HCT116 (cell line): Measurements from ENCODE around the gene MAML3. TPM values are rescaled to one million over a fixed set of nuclear protein-coding genes. Genes with fewer than 3 reads are reported as not detected.
A peak's percentile ranks its signal among the peaks of the same experiment; 100 is the strongest.

Experiments
- ATAC-seq: fragments of 200-7000 bp; cut with Tn5 transposase; 2 replicates; pipeline ENCODE4 v1.9.1; 2020; ENCODE audit warnings: mild to moderate bottlenecking, moderate library complexity
- BruUV-seq: library from RNA; stranded (reverse); fragments of 400-500 nt; replicated peaks from 2 replicates; lab custom pipeline; 2021; lab: Mats Ljungman, UMichigan
- CTCF ChIA-PET: fragments of 300-600 bp; sonication (Branson Sonifier 250); formaldehyde crosslinking; loops from one replicate; lab custom pipeline; 2021; ENCODE audit warnings: antibody characterized with exemption; lab: Charles Lee
- POLR2A ChIA-PET: fragments of 300-600, 350-600 bp; sonication (Branson Sonifier 250); formaldehyde crosslinking; loops from one replicate; lab custom pipeline; 2021; ENCODE audit warnings: antibody characterized with exemption; lab: Charles Lee
- RAD21 ChIA-PET, 2 experiments: fragments of 300-600 bp; sonication (Branson Sonifier 250); formaldehyde crosslinking; loops; one replicate each; lab custom pipeline; 2023; ENCODE audit warnings: low total read pairs in 2 of 2; ENCODE audit not compliant: uncharacterized antibody in 2 of 2, unreplicated experiment in 2 of 2, low non-redundant PET in 1 of 2; lab: Charles Lee
- DNase-seq: peaks from one replicate; pipeline ENCODE4 v3.0.0-alpha.2; 2010; ENCODE audit warnings: low read depth, low spot score
- H2AFZ ChIP-seq: fragments of 200-600 bp; shearing (Covaris generic), sonication (generic); 2 replicates; pipeline ENCODE4 v1.6.1; 2017; ENCODE audit warnings: low read depth, mixed run types, mixed read lengths, antibody characterized with exemption, low read length; ENCODE audit not compliant: poor library complexity, severe bottlenecking
- H3K27ac ChIP-seq: 2 replicates; pipeline ENCODE4 v1.5.1; 2012; ENCODE audit warnings: low read depth, low read length
- H3K27me3 ChIP-seq: fragments of 200-600 bp; sonication (generic); 2 replicates; pipeline ENCODE4 v1.6.1; 2016; ENCODE audit warnings: mixed run types, low read length, mixed read lengths; ENCODE audit not compliant: insufficient read depth
- H3K36me3 ChIP-seq, 2 experiments: fragments of 200-500 bp in 1 of 2; fragments of 200-600 bp in 1 of 2; sonication (Bioruptor generic) in 1 of 2; sonication (generic) in 1 of 2; 2 replicates each; pipeline versions ENCODE4 v1.5.1 to v1.6.1; 2014 to 2016; ENCODE audit warnings: low read length in 2 of 2, inconsistent platforms in 1 of 2, mixed read lengths in 1 of 2, mixed run types in 1 of 2; ENCODE audit not compliant: insufficient read depth in 2 of 2, control insufficient read depth in 1 of 2
- H3K4me1 ChIP-seq, 2 experiments: fragments of 200-600 bp in 1 of 2; sonication (generic) in 1 of 2; 2 replicates each; pipeline versions ENCODE4 v1.5.1 to v1.6.1; 2012 to 2017; ENCODE audit warnings: low read length in 2 of 2, inconsistent platforms in 1 of 2, mild to moderate bottlenecking in 1 of 2, mixed read lengths in 1 of 2, mixed run types in 1 of 2, moderate library complexity in 1 of 2; ENCODE audit not compliant: insufficient read depth in 2 of 2, control insufficient read depth in 1 of 2
- H3K4me2 ChIP-seq: fragments of 200-600 bp; sonication (generic); 2 replicates; pipeline ENCODE4 v1.6.1; 2017; ENCODE audit warnings: mixed run types, low read length, mixed read lengths
- H3K4me3 ChIP-seq, 2 experiments: fragments of 200-600 bp in 1 of 2; sonication (generic) in 1 of 2; replicated peaks in 1 of 2; 2 replicates each; pipeline ENCODE4 v1.5.1; 2011 to 2016; ENCODE audit warnings: low read length in 2 of 2, control low read depth in 1 of 2, low read depth in 1 of 2, mild to moderate bottlenecking in 1 of 2, mixed read lengths in 1 of 2, mixed run types in 1 of 2
- H3K79me2 ChIP-seq: fragments of 200-600 bp; sonication (generic); 2 replicates; pipeline ENCODE4 v1.6.1; 2017; ENCODE audit warnings: mild to moderate bottlenecking, mixed run types, low read length, moderate library complexity, mixed read lengths; ENCODE audit not compliant: insufficient read depth
- H3K9ac ChIP-seq: fragments of 200-600 bp; sonication (generic); 2 replicates; pipeline ENCODE4 v1.6.1; 2016; ENCODE audit warnings: low read length, mixed read lengths
- H3K9me2 ChIP-seq: fragments of 200-600 bp; sonication (generic), shearing (Covaris generic); 2 replicates; pipeline ENCODE4 v1.6.1; 2017; ENCODE audit warnings: mixed run types, mild to moderate bottlenecking, moderate library complexity; ENCODE audit not compliant: insufficient read depth
- H3K9me3 ChIP-seq, 2 experiments: fragments of 200-500 bp in 1 of 2; fragments of 200-600 bp in 1 of 2; sonication (Bioruptor generic) in 1 of 2; sonication (generic) in 1 of 2; 2 replicates each; pipeline ENCODE4 v1.6.1; 2014 to 2017; ENCODE audit warnings: low read length in 2 of 2, mixed read lengths in 2 of 2, inconsistent platforms in 1 of 2, low read depth in 1 of 2, mild to moderate bottlenecking in 1 of 2, mixed run types in 1 of 2, moderate library complexity in 1 of 2; ENCODE audit not compliant: control insufficient read depth in 1 of 2, insufficient read depth in 1 of 2
- H4K20me1 ChIP-seq: fragments of 200-600 bp; sonication (generic), shearing (Covaris generic); 2 replicates; pipeline ENCODE4 v1.6.1; 2017; ENCODE audit warnings: mixed run types, mild to moderate bottlenecking, moderate library complexity; ENCODE audit not compliant: insufficient read depth
- EZH2phosphoT487 ChIP-seq: fragments of 200-600 bp; IDR thresholded peaks from 2 replicates; pipeline ENCODE4 v1.6.1; 2018; ENCODE audit warnings: antibody characterized with exemption, borderline replicate concordance
- POLR2A ChIP-seq: IDR thresholded peaks from 2 replicates; pipeline ENCODE4 v1.7.0; 2011; ENCODE audit warnings: borderline replicate concordance; ENCODE audit not compliant: insufficient read depth, insufficient read length; ENCODE audit errors: extremely low read depth
- SIN3A ChIP-seq: IDR thresholded peaks from 2 replicates; pipeline ENCODE4 v1.6.1; 2012; ENCODE audit warnings: low read depth
- ZFX ChIP-seq: fragments of 450-650 bp; IDR thresholded peaks from 2 replicates; pipeline ENCODE4 v1.6.1; 2017
- ZNF274 ChIP-seq: fragments of 200-500 bp; sonication (Bioruptor generic); IDR thresholded peaks from 2 replicates; pipeline ENCODE4 v1.6.1; 2014; ENCODE audit warnings: mild to moderate bottlenecking, low read depth, low read length, inconsistent platforms
- intact Hi-C: fragments of 100-400 bp; cut with micrococcal nuclease; formaldehyde crosslinking; loops from 2 replicates; pipeline ENCODE4 v1.10.0; 2022
- total RNA-seq: library from RNA; stranded (reverse); gene quantifications from one replicate; pipeline ENCODE4 v1.2.1, GENCODE V29; 2021; ENCODE audit not compliant: unreplicated experiment
- TF ChIP-seq, protein P1 (sequence below), 3 experiments: fragments of 200-600 bp in 1 of 3; sonication (generic) in 1 of 3; IDR thresholded peaks in 2 of 3; conservative IDR thresholded peaks in 1 of 3; 2 replicates each; pipeline ENCODE4 v1.5.1; 2012 to 2017; ENCODE audit warnings: low read depth in 2 of 3, low read length in 2 of 3, antibody characterized with exemption in 1 of 3, borderline replicate concordance in 1 of 3, control low read depth in 1 of 3, mild to moderate bottlenecking in 1 of 3, mixed read lengths in 1 of 3, mixed run types in 1 of 3, moderate library complexity in 1 of 3; ENCODE audit not compliant: insufficient read depth in 1 of 3
- TF ChIP-seq, protein P2 (sequence below): IDR thresholded peaks from 2 replicates; pipeline ENCODE4 v1.6.1; 2012
- TF ChIP-seq, protein P3 (sequence below): IDR thresholded peaks from 2 replicates; pipeline ENCODE4 v1.6.1; 2012; ENCODE audit warnings: low read depth

MAML3 gene
- total RNA-seq, 1 experiment from 2014 or later: 3.1 TPM

DNA sequence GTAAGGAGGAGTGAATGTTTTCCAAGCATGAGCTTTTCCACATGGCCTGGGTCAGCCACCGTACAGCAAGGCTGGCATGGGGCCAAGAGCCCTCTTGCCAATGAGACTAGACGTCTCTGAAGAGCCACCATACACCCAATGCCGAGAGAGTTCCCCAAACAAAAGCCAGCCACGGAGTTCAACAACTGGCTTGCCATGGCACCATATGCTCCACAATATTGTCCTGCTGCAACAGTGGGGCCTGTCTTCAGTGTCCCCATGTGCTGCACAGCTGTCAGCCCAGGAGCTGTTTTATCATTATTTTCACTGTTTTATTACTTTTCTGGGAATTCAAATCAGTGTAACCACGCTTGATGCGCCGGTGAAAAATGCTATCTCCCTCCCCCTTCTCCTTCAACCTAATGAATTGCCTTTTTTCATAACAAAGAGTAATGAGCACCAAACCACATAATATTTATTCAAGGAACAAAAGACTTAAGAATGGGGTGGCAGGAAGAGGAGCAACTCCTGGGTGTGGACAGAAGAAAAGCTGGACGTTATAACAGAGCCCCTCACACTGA is 18.4 kb downstream of the MAML3 start:
- ChIA-PET CTCF (no interaction called here), RAD21 (no interaction called here), POLR2A (interaction anchor here (1.4 kb wide), 1 partner anchor 15 kb away, joined by 3 read pairs; no protein-coding TSS in a partner anchor)
- Histone ChIP-seq H3K4me3 (no peak overlapping the region), H3K9ac (no peak overlapping the region), H3K27ac (no peak overlapping the region), H3K27me3 (no peaks in the 10 kb centered on the region), H2AFZ (peak overlapping the region; percentile 15), H3K36me3 (no peaks in the 10 kb centered on the region), H3K79me2 (no peaks in the 10 kb centered on the region), H4K20me1 (no peaks in the 10 kb centered on the region), H3K4me2 (peak overlapping the region; percentile 68; the same call in 1 of the 2 replicates), H3K9me2 (no peaks in the 10 kb centered on the region), H3K4me1 (peaks cover 4 to 50% of the 10 kb centered on the region in 2 experiments; a peak in 3 of 4 replicates), H3K9me3 (no peaks in the 10 kb centered on the region)
- ATAC-seq (no peak), DNase-seq (no peak)
- intact Hi-C loops: no loop called here
- no peak for TF ChIP-seq EZH2phosphoT487
- TF ChIP-seq ZFX: no peak
- TF ChIP-seq, protein P1, sequence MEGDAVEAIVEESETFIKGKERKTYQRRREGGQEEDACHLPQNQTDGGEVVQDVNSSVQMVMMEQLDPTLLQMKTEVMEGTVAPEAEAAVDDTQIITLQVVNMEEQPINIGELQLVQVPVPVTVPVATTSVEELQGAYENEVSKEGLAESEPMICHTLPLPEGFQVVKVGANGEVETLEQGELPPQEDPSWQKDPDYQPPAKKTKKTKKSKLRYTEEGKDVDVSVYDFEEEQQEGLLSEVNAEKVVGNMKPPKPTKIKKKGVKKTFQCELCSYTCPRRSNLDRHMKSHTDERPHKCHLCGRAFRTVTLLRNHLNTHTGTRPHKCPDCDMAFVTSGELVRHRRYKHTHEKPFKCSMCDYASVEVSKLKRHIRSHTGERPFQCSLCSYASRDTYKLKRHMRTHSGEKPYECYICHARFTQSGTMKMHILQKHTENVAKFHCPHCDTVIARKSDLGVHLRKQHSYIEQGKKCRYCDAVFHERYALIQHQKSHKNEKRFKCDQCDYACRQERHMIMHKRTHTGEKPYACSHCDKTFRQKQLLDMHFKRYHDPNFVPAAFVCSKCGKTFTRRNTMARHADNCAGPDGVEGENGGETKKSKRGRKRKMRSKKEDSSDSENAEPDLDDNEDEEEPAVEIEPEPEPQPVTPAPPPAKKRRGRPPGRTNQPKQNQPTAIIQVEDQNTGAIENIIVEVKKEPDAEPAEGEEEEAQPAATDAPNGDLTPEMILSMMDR (IDR thresholded peaks at IDR 0.05 in 2 of 3, conservative IDR thresholded peaks at IDR 0.05 in 1 of 3; ENCODE audit: borderline replicate concordance in 1 of 3, insufficient read depth in 1 of 3, low read depth in 2 of 3, low read length in 2 of 3): no peak
- TF ChIP-seq, protein P2, sequence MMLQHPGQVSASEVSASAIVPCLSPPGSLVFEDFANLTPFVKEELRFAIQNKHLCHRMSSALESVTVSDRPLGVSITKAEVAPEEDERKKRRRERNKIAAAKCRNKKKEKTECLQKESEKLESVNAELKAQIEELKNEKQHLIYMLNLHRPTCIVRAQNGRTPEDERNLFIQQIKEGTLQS: no peak
- TF ChIP-seq SIN3A: no peak
- no peak for TF ChIP-seq POLR2A
- TF ChIP-seq, protein P3, sequence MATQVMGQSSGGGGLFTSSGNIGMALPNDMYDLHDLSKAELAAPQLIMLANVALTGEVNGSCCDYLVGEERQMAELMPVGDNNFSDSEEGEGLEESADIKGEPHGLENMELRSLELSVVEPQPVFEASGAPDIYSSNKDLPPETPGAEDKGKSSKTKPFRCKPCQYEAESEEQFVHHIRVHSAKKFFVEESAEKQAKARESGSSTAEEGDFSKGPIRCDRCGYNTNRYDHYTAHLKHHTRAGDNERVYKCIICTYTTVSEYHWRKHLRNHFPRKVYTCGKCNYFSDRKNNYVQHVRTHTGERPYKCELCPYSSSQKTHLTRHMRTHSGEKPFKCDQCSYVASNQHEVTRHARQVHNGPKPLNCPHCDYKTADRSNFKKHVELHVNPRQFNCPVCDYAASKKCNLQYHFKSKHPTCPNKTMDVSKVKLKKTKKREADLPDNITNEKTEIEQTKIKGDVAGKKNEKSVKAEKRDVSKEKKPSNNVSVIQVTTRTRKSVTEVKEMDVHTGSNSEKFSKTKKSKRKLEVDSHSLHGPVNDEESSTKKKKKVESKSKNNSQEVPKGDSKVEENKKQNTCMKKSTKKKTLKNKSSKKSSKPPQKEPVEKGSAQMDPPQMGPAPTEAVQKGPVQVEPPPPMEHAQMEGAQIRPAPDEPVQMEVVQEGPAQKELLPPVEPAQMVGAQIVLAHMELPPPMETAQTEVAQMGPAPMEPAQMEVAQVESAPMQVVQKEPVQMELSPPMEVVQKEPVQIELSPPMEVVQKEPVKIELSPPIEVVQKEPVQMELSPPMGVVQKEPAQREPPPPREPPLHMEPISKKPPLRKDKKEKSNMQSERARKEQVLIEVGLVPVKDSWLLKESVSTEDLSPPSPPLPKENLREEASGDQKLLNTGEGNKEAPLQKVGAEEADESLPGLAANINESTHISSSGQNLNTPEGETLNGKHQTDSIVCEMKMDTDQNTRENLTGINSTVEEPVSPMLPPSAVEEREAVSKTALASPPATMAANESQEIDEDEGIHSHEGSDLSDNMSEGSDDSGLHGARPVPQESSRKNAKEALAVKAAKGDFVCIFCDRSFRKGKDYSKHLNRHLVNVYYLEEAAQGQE: no peak
- TF ChIP-seq ZNF274: no peak
- BruUV-seq: no TSS peak
